Inferior parietal cortex (tissue), 1 donor: Measurements from ENCODE around the gene CDC42EP2.
"Not testable (repeated sequence)": the region's sequence is repeated elsewhere in the genome, so short reads cannot be mapped to it uniquely, and the experiment has no call there.

Experiments
- DNase-seq: peaks from one replicate; pipeline ENCODE4 v3.0.0-alpha.2; 2016; ENCODE audit errors: extremely low spot score

The CDC42EP2 gene

GRCh38 chr11:65317025-65317786, 2.5 kb downstream of the CDC42EP2 start:
- DNase-seq = no peak

- no peak for DNase-seq
Observed at GRCh38 chr11:65320386-65321075, 5.9 kb downstream of the CDC42EP2 start.

GRCh38 chr11:65321076-65321475, 6.4 kb downstream of the CDC42EP2 start:
- no peak for DNase-seq

GRCh38 chr11:65321828-65322485, 7.3 kb downstream of the CDC42EP2 start:
- DNase-seq = no peak

- DNase-seq = no peak
Observed at GRCh38 chr11:65323813-65324212, 9.1 kb downstream of the CDC42EP2 start.

DNA sequence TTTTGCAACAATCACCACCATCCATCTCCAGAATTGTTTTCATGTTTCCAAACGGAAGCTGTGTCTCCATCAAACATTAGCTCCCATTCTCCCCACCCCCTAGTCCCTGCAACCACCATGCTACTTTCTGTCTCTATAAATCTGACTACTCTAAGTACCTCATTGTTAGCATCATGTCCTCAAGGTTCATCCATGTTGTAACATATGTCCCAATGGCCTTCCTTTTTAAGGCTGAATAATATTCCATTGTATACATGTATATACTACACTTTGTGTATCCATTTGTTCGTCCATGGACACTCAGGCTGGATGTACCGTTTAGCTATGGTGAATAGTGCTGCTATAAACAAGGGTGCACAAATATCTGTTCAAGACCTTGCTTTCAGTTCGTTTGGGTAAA, 10.8 kb downstream of the CDC42EP2 start:
- DNase-seq = no peak

DNA sequence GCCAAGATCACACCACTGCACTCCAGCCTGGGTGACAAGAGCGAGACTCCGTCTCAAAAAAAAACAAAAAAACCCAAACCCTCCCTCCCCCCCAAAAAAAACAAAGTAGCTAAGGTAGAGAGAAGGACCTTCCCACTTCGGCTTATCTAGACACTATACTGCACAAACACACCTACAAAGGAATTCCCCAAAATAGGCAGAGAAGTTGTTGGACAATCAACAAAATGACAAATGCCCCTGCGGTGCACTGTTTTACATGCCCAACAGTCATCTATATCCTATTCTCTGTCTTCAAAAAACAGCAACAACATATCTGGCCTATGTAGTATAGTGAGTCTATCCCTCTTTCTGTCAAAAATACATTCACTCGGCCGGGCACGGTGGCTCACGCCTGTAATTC, 12.4 kb downstream of the CDC42EP2 start:
- no peak for DNase-seq

- no peak for DNase-seq
Observed at GRCh38 chr11:65329478-65329877, 14.8 kb downstream of the CDC42EP2 start.

GRCh38 chr11:65329944-65330403, 15.3 kb downstream of the CDC42EP2 start:
- DNase-seq = peak; percentile 97

GRCh38 chr11:65330544-65330943, 15.9 kb downstream of the CDC42EP2 start:
- no peak for DNase-seq

DNA sequence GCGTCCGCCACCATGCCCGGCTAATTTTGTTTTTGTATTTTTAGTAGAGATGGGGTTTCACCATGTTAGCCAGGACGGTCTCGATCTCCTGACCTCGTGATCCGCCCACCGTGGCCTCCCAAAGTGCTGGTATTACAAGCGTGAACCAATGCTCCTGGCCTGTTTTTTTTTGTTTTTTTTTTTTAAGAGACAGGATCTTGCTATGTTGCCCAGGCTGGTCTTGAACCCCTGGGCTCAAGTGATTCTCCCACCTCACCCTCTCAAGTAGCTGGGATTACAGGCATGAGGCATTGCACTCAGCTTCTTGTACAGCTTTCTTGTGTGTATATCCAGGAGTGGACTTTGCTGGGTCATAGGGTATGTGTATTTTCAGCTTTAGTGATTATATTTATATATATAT, 17.9 kb downstream of the CDC42EP2 start:
- not testable (repeated sequence) for DNase-seq

DNA sequence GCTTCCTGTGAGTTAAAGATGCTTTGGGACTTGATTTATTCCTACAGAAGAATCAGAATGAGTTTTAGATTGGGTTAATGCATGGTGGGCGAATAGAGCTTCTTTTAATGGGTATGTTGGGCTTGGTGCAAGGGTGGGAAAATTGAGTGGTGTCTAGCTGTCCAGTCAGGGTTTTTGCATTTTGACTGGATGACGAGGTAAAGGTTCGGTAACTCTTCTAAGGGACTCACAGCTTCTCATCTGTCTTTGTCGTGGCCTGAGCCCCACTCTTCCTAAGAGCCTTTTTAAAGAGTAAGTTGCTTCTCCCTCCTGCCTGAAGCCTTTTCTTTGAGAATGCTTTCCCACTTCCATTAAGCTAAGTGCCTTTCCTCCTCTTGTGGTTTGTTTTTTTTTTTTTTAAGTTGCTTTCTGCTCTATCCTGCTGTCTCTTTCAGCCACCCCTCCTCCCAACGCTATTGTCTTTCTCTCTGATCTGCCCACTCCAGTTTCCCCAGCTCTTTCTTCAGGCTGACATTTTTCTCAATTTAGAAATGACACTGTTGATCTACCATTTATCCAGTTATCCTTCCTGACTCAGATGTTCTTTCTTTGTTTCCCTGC, 20.1 kb downstream of the CDC42EP2 start:
- no peak for DNase-seq

GRCh38 chr11:65338676-65339075, 24.0 kb downstream of the CDC42EP2 start:
- no peak for DNase-seq

GRCh38 chr11:65340226-65340625, 25.6 kb downstream of the CDC42EP2 start:
- no peak for DNase-seq

DNA sequence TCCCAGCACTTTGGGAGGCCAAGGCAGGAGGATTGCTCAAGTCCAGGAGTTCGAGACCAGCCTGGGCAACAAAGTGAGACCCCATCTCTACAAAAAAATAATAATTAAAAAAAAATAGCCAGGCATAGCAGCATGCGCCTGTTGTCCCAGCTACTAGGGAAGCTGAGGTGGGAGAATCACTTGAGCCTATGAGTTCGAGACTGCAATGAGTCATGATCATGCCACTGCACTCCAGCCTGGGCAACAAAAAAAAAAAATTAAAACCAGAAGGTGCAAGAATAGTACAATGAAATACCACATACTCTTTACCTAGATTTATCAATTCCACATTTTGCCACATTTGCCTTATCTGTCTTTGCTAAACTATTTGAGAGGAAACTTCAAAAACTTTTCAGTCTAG, 27.2 kb downstream of the CDC42EP2 start:
- no peak for DNase-seq

- no peak for DNase-seq
Observed at GRCh38 chr11:65351511-65351910, 36.8 kb downstream of the CDC42EP2 start.

GRCh38 chr11:65352783-65353182, 38.1 kb downstream of the CDC42EP2 start:
- no peak for DNase-seq

- DNase-seq = no peak
Observed at GRCh38 chr11:65353376-65353775, 38.7 kb downstream of the CDC42EP2 start.

DNA sequence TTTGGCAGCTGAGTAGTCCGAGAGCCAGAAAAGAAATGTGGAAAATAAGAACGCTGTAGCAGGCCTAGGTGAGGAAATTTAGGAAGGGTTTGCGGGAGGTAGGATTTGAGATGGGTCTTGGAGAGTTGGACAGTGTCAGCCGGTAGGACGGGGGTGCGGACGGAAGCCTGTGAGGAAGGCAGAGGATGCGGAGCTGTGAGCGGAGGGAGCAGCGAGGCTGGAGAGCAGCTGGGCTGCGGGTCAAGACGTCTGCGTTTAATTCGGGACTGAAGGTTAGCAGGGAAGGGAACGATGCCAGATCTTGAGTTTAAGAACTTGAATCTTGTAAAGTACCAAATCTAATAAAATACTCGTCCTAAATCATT, 39.2 kb downstream of the CDC42EP2 start:
- DNase-seq = no peak

DNA sequence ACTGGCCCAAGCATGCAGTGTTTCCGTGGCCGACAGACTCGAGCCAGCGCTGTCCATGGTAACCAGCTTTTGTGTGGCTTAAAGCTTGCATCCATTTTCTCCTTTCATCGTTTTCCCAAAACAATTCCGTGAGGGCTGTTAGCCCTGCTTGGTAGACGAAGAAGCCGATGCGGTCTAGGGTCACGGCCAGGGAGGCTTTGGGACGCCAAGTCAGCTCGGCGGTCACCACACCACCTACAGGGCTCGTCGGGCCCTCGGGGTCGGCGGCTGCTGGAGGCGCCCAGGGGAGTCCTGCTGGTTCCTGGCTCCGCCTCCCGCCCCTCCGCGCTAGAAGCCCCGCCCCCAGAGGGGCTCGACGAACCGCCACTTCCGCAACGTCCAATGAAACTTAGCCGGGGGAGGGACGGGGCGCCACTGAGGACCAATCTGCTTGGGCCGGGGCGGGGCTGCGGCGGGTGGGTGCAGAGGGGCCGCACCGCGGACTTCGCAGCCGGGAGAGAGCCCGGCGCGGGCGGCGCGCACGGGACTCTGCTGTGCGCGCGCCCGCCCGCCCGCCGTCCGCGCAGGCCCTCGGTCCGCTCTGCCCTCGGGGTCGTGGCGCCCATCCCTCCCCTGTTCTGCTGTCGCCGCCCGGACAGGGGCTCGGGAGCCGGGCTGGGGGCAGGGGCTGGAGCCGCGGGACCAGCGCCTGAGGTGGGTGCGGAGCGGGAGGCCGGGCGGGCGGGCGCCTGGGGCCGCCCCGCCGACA, 39.8 kb downstream of the CDC42EP2 start, which contains the start of gene TIGD3:
TIGD3 (plus strand) TSS at position 487 of the 748 bp plus-strand sequence. CDS start 1,058 bp downstream, outside the sequence.
- peak; percentile 88 for DNase-seq

GRCh38 chr11:65355013-65355775, 40.5 kb downstream of the CDC42EP2 start:
- no peak for DNase-seq
